NCI-H345 treated with DMSO at 0.1 percent for 48 hours (cell line): ENCODE measurements around the gene RHNO1.

ENCODE experiments used
- DNase-seq: peaks from one replicate; lab custom pipeline; 2025; ENCODE audit not compliant: unreplicated experiment; lab: John Stamatoyannopoulos, UW

Gene RHNO1, protein sequence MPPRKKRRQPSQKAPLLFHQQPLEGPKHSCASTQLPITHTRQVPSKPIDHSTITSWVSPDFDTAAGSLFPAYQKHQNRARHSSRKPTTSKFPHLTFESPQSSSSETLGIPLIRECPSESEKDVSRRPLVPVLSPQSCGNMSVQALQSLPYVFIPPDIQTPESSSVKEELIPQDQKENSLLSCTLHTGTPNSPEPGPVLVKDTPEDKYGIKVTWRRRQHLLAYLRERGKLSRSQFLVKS

DNA sequence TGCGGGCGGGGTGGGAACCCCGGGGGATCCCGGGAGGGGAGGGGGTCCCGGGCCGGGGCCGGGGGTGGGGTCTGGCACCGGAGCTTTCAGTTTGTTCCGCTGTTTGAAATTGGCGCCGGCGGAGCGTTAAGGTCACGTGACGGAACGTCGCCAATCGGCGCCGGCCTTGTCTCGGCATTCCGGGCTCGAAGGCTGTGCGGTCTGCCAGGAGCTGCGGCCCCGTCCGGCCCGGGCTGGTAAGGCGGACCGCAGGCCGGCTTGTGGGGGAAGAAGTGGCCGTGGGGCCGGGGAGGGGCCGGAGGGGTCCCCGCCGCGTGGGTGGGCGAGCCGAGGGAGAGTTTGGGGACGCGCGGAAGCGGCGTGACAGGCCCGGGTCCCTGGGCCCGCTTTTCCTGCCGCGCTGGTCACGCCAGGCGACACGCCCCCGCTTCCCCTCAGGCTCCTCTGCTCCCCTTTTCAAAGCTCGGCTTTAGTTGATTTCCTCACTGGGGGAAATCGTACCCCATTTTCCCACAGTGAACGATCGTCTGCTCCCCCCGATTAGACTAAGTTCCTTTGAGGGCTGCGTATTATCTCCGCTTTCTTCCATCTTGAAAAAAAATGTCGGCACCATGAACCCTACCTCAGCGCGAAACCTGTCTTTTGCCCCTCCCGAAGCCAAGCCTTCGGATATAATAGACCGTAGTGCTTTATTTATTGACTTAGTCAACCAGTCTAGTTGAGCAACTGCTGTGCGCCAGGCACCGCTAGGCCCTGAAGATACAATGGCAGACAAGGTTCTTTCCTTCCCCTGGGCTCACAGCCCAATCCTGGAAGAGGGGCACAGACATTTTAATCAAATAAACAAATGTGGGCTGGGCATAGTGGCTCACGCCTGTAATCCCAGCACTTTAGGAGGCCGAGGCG, at the start of gene RHNO1, which contains the start of gene FOXM1:
Gene RHNO1, plus strand, starts transcription at position 177 of the 906 bp plus-strand sequence. CDS start 8,144 bp downstream, outside the sequence.
Gene FOXM1, minus strand, starts transcription at position 128 of the 906 bp plus-strand sequence. CDS start 2,696 bp downstream, outside the sequence.
- DNase-seq = peak; percentile 73

DNA sequence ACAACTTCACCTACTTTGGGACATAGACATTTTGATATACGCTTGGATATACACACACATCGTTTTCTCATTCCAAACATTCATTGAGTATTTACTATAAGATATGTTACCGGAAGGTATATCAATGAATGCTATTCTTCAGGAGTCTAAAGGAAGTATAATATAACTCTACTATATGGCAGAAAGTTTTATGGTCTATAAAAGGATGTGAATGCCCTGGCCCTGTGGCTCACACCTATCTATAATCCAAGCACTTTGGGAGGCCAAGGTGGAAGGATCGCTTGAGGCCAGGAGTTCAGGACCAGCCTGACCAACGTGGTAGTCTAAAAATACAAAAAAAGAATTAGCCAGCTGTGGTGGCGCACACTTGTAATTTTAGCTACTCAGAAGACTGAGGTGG, 47.7 kb upstream of the RHNO1 start:
- no peak for DNase-seq

DNA sequence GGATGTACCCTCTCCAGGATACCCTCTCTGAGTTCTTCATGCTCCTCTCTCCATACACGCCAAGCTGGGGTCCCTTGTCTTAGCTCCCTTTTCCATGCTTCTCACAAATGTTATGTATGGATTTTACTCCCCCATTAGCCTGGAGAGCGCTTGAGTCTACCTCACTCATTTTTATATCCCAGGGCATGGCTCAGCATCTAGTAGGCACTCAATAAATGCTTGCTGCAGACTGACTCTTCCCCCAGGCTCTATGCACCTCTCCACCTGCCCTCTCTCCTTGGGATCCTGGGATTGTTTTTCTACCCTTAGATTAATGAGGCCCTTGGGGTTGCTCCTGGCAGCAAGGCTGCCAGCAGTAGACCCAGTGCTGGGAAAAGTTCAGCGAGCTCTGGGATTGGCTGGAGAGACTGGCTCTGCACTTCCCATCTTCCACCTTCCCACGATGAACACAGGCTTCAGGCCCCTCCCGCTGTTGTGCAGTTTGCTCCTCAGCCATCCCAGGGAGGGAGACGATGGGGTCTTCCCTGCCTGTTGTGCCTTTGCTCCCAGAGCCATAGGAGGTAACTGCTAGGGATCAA, 44.4 kb upstream of the RHNO1 start:
- DNase-seq = no peak

DNA sequence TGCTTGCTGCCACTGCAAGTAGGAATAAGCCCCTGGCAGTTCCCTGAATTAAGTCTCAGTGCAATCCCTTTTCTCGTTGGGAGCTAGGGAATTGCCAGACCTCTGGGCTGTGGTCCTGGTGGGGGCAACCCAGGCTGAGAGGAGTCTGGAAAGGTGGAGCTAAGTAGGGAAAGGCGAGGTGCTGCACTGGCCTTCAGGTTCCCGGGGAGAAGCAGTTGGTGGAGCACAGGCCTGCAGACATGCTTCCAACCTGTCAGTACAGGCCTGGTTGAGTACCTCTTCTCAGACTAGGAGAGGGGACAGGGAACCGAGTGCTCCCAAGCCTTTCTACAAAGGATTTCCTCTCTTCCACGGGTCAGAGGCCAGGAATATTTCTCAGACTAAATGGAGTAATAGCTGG, 43.7 kb upstream of the RHNO1 start:
- DNase-seq = no peak

DNA sequence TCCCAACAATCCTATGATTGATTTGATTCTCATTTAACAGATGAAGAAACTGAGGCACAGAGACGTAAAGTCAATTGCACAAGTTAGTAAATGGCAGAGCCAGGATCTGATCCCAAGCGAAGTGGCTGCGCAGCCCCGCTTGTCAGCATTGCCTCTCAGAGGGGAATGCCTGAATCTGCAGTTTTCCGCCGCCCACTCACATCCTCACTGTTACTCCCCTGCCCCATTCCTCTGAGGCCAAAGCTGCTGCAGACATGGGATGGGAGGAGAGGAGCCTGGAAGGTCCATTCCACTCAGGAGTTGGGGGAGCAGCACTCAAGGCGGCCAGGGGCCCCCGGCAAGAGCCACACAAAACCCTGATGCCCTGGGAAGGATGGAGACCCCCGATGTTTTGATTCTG, 43.2 kb upstream of the RHNO1 start:
- no peak for DNase-seq

DNA sequence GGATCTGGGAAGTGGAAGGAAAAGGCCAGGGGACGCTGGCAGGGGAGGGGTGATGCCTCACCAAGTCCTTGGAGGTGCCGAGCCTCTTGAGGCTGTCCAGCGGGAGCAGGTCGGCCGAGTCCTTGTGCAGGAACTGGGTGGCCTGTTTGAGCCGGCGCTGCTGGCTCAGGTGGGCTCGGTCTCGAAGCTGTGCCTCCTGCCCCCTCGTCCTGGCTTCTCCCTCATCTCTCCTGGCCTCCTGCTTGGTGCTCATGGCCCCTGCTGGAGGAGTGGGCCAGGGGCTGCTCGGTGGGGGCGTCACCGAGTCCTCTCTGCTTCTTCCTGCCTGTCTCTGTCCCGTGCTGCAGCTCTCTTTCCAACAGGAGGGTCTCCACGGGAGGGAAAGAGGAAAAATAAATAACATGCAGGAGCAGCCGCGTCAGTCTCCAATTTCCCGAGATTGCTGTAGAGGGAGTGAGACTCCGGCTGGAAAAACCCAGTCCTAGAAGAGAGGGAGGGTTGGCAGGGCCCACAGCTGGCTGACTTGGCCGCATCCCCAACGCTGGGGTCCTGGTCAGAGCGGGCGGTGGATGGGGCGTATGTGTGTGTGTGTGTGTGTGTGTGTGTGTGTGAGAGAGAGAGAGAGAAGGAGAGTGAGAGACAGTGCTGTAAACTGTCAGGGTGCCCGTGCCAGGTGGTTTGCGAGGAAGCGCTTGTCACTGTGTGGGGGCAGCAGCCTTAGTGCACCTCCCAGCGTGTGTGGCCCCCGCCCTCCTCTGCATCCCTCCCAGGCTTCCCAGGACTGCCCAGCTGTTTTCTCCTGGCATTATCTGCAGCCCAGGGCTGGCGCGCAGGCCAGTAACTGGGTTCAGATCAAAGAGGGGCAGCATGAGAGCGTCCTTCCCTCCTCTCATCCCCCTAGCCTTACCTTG, 42.2 kb upstream of the RHNO1 start, which contains the start of gene NRIP2:
Gene NRIP2, minus strand, starts transcription at position 455 of the 911 bp plus-strand sequence. Its CDS starts 52 bp downstream, at position 403.
- no peak for DNase-seq

DNA sequence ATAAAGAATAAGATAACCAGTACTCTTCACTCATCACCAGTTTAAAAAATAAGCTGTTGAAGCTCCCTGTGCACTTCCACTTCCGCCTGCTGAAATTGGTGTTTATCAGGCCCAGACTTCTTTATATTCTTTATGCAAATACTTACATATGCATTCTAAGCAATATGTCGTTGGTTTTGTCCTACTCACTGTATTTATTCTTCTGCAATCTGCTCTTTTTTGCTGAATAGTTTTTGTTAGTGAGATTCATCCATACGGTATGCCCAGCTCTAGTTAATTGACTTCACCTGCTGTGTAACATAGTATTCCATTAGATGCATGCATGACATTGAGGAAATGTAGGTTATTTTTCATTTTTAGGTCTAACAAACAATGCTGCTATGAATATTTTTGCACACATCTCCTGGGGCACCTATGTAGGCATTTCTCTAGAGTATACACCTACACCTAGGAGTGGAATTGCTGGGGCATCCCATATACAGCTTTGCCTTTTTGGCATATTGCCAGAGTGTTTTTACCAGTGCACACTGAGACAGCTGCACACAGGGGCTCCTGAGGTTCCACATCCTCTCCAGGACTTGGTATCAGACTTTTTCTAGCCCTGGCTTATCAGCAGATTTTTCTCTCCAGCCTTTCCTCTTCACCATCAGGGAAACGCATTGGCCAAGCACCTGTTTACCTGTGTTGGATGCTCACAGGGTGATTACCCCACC, 41.2 kb upstream of the RHNO1 start:
- no peak for DNase-seq

DNA sequence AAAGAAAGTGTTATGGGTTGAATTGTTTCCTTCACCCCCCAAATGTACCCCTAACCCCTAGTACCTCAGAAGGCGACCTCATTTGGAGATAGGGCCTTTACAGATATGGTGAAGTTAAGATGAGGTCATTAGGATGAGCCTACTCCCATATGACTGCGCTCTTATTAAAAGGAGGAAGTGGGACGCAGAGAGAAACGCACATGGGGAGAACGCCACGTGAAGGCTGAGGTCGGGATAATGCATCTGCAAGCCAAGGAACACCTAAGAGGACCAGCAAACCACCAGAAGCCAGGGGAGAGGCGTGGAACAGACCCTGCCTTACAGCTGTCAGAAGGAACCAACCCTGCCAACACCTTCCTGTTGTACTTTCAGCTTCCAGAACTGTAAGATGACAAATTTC, 40.4 kb upstream of the RHNO1 start:
- no peak for DNase-seq

DNA sequence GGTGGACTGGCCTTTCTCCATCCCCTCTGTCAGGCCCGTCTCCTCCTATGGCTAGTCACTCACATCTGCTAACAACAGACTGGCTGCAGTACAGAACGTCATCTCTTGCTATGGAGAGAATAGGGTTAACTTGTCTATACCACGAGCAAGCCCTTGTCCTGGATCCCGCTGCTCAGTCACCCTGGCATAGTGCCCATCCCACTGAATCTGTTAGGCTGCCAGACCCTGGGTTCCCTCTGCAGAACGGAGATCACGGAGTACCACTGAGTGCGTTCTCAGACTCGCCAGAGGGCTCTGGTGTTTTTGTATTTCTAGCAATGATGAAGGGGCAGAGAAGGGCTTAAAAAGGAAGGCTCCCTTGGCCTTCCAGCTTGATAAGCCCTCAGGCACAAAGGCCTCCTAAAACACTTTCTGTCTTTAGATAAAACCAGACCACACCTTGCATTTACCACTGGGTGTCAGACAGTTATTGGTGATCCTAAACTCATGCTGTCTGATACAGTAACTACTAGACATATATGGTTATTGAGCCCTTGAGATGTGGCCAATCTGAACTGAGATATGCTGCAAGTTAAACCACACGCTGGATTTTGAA, 35.9 kb upstream of the RHNO1 start:
- no peak for DNase-seq

DNA sequence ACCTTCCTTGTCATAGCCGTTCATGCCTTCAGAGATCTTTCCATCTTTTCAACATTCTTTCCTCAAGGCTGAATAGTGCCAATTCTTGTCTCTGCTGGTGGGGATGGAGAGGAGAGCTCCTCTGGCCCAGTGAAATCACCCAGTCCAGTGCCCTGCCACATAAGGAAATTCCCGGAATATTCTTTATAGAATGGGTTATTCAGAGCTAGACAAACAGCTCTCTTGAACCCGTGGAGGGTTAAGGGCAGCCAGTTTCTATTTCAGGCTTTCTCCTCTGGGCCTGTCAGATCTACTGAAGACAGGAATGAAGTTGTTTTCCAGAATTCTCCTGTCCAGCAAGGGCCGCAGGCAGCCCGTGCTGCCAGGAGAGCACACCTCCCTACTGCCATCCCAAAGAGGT, 34.1 kb upstream of the RHNO1 start:
- DNase-seq = no peak

DNA sequence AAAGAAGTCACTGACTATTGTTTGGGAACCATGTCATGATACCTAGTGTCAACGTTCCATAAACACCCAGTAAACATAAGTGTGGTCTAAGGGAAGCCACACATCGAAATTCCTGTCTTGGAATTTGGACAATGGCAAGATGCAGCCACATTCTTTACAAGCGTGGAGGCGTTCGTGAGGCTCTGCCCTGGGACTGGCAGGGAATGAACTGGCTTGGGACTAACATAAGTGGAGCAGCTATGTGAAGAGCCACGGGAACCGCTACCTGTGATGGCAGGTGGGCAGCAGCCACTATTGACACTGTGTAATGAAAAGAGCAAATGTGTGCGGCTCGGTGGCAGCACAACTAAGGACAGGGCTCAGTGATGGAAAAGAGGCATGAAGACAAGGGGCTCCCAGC, 32.2 kb upstream of the RHNO1 start:
- DNase-seq = no peak

DNA sequence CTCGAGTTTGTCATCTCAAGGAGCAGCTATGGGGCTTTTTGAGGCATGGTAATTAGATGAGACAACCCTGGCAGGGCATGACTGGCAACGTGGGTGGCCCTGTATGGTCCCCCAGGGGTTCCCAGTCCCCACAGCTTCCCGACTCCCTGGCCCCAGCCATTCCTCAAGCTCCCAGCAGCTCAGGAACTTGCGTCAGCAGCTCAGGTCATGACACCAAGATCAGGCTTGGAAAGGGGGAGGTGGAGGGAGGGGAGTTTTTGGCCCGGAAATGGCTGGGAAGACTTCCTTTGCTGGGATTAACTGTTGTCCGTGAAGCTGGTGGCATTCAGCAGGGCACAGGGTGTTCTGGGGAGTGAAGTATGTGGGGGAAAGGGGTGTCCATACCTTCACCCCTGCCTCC, 31.7 kb upstream of the RHNO1 start:
- no peak for DNase-seq

DNA sequence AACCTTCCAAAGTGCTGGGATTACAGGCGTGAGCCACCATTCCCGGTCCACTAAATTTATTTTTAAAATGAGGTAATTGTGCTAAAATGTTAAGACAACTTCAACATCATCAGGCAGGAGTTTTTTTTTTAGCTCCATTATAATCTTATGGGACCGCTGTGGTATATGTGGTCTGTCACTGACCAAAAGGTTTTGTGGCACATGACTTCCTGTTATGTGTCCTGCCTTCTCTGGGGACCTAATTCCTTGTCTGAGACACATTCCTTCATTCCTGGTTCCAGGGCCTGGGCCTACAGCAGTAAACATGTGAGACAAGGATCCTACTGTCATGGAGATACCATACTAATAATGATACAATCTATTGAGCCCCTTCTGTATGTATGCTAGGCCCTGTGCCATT, 25.1 kb upstream of the RHNO1 start:
- DNase-seq = no peak

DNA sequence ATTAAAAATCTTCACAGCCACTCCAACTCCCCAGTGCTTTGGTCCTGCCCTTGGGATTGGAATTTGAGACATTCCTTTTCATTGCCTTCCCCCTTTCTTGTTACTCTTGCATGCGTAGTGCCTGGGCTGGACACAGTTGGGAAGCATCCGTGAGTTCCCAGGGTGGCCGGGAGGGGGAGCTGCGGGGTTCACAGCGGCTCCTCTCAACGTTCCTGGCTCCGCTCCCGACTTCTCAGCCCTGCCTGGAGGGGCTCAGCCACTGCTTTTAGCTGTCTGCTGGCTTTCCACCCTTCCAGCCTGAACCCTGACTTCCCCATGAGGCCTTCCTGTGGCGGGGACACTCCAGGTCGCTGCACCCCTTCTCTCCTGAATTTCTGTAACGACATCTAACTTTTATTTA, 23.4 kb upstream of the RHNO1 start:
- DNase-seq = no peak

DNA sequence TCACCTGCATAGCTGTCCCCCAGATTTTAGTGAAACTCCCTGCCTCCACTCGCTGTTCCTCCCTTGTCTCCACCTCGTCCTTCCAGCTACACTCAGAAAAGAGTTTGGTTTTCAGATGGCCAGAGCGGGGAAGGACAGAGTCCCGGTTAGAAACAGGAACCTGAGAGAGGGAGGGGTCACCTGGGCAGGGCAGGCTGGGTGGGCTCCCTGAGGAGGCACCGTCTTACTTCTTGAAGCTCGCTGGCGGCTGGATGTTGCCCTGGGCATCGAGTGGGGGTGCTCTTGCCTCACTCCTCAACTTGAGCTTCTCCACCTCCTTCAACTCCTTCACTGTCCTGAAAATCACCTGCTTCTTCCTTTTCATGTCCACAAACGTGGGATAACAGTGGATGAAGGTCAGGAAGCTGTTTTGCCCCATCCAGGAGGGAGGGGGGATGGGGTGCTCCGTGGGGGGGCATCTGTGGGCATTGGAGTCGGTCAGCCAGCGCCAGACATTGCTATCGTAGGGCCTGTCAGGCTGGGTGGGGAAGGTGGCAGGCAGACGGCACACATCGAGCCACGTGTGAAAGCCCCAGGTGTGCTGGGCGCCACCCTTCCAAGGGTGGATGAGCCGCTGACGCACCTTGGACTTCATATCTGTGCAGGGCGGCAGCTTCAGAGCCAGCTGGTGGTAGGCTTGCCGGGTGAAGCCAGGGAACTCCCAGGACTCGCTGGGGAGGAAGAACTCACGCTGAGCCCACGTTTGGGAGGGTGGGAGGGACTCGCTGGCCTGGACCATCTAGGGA, 22.2 kb upstream of the RHNO1 start:
- DNase-seq = no peak

DNA sequence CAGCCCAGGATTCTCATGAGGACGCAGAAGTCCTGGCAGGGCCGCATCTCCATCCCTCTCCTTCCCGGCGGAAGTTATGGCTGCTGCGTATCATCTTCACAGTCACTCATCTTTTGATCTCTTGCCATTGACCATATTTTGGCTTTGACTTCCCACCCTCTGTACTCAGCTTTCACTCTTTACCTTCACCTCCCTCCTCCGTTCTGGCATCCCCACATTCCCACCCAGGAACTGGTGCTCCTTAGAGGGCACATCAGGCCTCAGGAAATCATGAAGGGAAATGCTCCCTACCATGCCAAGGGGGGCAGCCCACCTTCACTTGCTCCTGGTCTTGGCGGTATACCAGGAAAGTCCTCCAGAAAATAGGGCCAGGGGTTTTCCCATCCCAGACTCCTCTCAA, 21.5 kb upstream of the RHNO1 start:
- no peak for DNase-seq

DNA sequence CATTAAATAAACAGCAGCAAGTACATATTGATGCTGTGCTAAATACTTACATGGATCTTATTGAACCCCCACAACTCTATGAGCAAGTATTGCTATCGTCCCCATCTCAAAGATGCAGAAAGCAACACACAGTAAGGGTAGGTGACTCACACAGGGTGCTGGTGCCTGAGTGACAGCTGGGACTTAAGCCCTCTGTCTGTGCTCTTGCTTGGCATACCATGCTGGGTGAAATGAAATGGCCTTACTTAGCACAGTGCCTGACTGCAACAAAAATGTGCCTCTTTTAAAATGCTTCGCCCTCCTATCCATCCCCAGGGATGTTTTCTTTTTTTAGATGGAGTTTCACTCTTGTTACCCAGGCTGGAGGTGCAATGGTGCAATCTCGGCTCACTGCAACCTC, 21.0 kb upstream of the RHNO1 start:
- no peak for DNase-seq

DNA sequence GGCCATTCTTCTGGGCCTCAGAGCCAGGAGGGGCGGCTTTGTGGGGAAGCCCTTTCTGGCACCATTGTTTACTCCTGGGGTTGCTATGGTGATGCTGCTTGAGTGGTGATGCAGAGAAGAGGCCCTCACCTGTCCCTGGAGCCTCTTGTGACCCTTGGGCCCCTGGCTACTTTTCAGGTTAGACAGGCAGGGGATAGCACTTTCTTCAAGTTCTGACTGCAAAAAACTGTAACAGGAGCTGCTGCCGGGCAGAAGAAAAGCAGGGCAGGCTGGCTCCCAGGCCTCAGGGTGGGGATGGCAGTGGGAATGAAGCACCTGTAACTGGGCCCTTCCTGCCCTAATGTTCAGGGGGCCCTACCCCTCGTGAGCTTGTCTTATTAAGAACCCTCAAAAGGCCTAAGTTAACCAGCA, 20.0 kb upstream of the RHNO1 start, which contains the start of gene TEX52:
Gene TEX52, minus strand, starts transcription at position 19 of the 411 bp plus-strand sequence. Its CDS starts 13 bp downstream, at position 6.
- DNase-seq = no peak

DNA sequence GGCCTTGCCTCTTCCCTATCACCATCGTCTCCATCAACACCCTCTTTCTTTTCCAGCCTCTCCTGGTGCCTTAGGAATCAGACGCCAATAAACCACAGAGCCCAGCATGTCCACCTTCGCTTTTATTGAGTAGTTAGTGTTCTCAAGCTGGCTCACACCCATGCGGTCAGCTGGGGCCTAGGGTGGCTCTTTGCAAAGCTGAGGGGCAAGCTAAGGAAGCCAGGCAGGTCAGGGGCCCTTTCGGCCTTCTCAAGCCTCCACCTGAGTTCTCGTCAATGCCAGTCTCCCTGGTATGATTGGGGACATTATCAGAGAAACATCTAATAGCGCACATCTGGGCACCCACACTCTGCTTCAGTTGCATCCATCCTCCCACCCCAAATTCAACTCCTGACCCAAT, 19.4 kb upstream of the RHNO1 start:
- DNase-seq = no peak
